NCI-H2107 treated with DMSO at 0.1 percent for 48 hours (cell line): ENCODE data around the gene DISC1.
"Not testable (repeated sequence)": the region's sequence is repeated elsewhere in the genome, so short reads cannot be mapped to it uniquely, and the experiment has no call there.

Experiments
- DNase-seq: peaks from one replicate; lab custom pipeline; 2025; ENCODE audit not compliant: unreplicated experiment; lab: John Stamatoyannopoulos, UW

Gene DISC1

DNA sequence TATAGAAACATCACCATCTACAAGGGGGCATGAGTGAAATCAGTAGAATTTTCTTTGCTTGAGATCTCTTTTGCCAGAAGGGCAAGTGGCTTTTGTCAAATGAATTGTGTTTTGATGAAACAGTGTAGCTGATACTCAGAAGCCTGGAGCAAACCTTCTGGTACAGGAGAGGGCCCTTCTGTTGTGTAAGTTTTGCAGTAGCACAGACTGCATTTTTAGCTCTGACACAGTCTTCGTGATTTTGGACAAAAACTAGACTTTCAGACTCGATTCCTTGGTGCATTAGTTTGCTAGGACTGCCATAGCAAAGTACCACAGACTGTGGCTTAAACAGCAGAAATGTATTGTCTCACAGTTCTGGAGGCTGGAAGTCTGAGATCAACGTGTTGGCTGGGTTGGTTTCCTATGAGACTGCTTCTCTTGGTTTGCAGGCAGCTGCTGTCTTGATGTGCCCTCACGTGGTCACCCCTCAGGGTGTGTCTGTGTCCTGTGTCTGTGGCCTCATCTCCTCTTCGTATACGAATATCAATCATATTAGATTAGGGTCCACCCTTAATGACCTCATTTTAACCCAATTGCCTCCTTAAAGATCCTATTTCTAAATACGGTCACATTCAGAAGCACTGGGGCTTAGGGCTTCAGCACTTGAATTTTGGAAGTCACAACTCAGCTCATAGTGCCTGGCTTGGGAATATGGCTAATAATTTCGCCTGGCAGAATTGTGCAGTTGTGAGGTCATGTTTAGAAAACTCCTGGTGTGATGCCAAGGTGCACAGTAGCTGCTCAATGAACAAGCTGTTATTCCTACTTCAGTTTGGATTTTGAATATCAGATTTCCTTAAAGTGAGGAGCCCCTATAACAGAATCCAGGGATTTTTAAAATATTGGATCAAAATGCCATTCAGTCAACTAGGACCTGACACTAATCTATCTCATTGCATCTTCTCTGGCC lies 21.2 kb upstream of the DISC1 start:
- DNase-seq: no peak

GRCh38 chr1:231606712-231607111 lies 19.9 kb upstream of the DISC1 start:
- no peak for DNase-seq

- no peak for DNase-seq
These were observed 16.2 kb upstream of the DISC1 start for GRCh38 chr1:231610388-231610787.

DNA sequence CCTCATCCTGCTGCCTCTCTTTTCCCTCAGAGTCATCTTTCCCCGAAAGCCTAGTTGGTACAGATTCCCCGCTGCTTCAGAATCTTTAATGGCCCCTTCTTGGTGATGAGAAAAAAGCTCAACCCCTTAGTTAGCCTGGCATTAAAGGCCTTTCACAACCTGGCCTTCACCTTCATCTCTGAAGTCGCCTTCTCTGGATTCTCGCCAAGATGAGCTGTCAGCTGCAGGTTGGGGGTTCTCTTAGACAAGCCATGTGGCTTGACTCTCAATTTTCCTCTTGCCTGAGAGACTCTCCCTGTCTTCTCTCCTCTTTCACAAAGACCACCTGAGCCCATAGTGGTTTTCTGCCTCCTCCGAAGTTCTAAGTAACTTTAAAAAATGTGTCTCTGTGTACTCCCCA lies 15.5 kb upstream of the DISC1 start:
- no peak for DNase-seq

DNA sequence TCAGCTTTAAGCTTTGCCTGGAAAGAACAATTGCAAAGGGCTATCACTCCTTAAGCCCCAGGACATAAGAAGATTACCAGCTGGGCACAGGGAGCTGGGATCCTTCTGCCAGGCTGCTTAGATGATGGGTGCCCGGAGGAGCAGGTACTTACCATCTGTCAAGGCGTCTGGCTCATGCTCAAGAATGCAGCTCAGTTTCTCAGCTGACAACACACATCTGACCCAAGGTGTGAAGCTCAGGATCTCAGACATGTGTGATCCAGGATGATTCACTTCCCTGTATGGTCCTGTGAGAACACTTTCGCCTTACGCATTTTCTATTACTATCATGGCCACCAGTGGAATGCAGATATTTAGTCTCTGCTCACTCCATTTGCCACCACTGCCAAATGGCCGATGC lies 14.7 kb upstream of the DISC1 start:
- DNase-seq: no peak

DNA sequence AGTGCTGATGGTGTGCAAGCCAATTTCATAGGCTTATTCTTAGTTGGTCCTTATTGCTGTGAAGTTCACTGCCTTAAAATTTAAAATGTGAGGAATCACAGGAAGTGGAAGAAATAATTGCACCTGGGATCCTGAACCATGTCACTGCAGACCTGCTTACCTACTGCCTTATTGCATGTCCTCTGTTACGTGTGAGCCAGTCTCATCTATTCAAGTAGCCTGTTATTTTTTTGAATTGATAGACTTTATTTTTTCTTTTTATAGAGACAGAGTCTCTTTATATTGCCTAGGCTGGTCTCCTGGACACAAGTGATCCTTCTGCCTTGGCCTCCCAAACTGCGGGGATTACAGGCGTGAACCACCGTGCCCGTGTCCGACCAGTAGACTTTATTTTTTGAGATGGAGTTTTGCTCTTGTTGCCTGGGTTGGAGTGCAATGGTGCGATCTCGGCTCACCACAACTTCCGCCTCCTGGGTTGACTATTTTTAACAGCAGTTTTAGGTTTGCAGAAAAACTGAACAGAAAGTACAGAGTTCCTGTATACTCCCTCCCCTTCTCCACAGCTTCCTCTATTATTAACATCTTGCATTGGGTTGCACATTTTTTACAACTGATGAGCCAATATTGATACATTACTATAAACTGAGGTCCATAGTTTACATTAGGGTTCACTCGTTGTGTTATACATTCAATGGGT lies 14.0 kb upstream of the DISC1 start:
- DNase-seq: no peak

- DNase-seq: no peak
These were observed 12.9 kb upstream of the DISC1 start for GRCh38 chr1:231613419-231614349.

DNA sequence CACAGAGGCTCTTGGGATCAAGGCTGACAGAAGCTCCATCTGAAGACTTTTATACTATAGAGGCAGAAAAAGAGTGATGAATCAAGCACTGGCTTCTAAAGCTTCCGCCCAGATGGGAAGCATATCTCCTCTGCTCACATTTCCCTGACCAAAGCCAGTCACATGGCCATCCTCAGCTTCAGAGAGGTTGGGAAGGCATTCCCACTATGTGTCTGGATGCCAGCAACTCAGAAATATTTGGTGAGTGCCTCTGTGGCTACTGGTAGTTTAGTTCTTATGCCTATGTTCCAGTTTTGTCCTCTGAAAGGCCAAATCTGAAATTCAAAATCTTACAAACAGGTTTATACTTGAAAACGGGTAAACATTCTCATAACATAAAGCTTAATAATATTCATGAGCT lies 9.9 kb upstream of the DISC1 start:
- DNase-seq: no peak

- no peak for DNase-seq
These were observed 7.9 kb upstream of the DISC1 start for GRCh38 chr1:231618609-231619256.

DNA sequence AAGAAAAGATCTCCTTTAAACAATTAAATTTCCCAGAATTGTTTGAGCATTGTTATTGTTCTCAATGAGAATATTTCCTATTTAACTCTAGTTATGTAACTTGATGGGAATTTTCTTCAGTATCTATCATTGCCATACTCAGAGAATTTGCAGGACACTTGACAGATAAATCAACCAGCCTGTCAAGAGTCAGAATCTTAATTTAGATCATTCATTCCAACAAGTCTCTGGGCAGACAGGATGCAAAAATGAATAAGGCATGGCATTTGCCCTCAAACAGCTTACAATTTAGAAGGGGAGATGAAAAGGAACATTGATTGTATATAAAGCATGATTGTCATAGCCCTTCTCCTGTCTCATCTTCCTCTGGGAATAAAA lies 7.3 kb upstream of the DISC1 start:
- no peak for DNase-seq

- not testable (repeated sequence) for DNase-seq
These were observed 1.5 kb upstream of the DISC1 start for GRCh38 chr1:231625042-231625441.

GRCh38 chr1:231625975-231626534 lies 535 bp upstream of the DISC1 start:
- DNase-seq: no peak

DNA sequence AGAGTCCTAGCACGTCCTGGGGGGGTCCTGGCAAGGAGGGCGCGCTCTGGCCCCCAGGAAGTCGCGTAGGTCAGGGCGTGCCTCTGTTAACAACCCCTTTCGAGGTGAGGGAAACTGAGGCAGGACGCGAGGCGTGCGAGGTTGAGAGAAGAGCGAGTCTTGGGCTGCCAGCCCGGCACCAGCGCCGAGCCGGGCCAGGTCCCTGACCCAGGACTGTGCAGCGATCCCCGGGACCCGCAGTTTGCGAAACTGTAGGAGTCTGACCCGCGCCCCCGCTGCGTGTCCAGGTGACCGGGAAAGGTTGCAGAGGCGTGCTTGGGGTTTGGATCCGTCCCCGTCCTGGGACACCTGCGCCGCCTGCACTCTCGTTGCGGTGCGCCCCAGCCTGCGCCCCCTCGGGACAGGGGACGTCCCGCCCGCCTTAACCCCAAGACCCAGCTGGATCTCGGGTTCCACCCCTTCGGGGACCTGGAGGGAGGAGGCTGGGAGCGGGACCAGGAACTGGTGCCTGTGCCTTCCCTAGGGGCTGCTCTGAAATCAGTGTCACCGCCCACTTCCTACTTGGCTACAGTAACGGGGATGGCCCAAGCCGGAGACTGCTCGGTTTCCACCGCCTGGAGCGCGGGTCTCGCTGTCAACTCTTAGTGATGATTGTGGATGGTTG lies 493 bp downstream of the DISC1 start:
- peak; percentile 15 for DNase-seq

- no peak for DNase-seq
These were observed 1.8 kb downstream of the DISC1 start for GRCh38 chr1:231628207-231628876.

DNA sequence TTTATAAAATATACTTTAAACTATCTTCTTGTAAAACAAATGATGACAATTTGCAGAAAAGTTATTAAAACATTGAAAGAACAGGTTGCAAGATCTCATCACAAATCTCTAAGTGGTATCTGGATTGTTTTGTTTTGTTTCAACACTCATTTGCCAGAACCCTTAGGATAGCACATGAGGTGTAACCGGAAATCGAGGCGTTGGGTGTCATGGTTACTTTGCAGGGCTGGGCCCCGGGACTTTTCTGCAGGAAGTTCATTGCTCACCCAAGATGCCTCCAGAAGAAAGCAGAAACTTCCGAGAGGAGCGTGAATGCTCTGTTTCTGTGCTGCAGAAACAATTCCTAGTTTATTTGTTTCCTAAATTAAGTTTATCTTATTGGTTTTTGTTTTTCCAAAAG lies 2.5 kb downstream of the DISC1 start:
- no peak for DNase-seq

DNA sequence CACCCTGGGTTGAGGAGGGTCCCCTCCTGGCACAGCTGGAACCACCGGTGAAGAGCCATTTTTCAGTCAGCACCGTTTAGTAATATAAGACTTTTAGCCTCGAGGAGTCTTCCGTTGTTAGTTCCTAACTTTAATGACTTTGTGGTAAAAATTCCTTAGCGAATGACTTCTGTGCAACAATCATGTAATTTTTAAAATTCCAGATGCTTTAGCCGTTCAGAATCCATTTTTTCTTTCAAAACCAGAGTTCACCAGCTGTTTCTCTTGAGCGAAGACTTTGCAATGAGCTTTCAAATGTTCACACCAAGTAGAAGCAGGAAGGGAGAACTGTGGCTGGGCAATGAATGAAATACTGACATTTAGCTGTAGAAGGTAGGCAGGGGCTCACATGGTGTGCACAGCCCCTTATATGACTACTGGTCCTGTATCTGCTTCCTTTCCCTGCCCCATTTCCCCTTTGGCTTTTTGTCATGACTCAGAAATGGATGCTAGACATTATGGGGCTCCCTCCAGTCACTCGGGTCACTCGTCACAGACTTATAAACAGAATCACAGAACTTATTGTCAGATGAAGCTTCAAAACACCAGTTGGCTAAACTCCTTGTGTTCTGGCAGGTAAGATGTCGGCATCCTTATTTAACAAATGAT lies 4.1 kb downstream of the DISC1 start:
- no peak for DNase-seq

- DNase-seq: no peak
These were observed 5.1 kb downstream of the DISC1 start for GRCh38 chr1:231631717-231632116.

GRCh38 chr1:231632119-231632518 lies 5.5 kb downstream of the DISC1 start:
- no peak for DNase-seq
